Loucy (cell line): ENCODE measurements around the gene AKNA.

ENCODE experiments used
- H2AFZ ChIP-seq: fragments of 200-600 bp; sonication (generic); 2 replicates; pipeline ENCODE4 v1.6.0; 2016; ENCODE audit warnings: antibody characterized with exemption, mild to moderate bottlenecking, low read length, moderate library complexity
- H3F3A ChIP-seq: fragments of 200-600 bp; 2 replicates; pipeline ENCODE4 v1.6.0; 2016; ENCODE audit warnings: antibody characterized with exemption, low read depth, mild to moderate bottlenecking
- H3K27me3 ChIP-seq: fragments of 200-600 bp; sonication (generic); 2 replicates; pipeline ENCODE4 v1.6.1; 2014; ENCODE audit warnings: low read length, mild to moderate bottlenecking; ENCODE audit not compliant: insufficient read depth, poor library complexity, severe bottlenecking
- H3K36me3 ChIP-seq: fragments of 200-600 bp; sonication (generic); 2 replicates; pipeline ENCODE4 v1.6.1; 2016; ENCODE audit warnings: low read length; ENCODE audit not compliant: insufficient read depth
- H3K4me1 ChIP-seq: fragments of 200-600 bp; sonication (generic); 2 replicates; pipeline ENCODE4 v1.5.1; 2014; ENCODE audit warnings: low read length, mild to moderate bottlenecking; ENCODE audit not compliant: insufficient read depth, poor library complexity, severe bottlenecking
- H3K4me2 ChIP-seq: fragments of 200-600 bp; sonication (generic); 2 replicates; pipeline ENCODE4 v1.6.0; 2014; ENCODE audit warnings: antibody characterized with exemption, low read length, low read depth, mild to moderate bottlenecking; ENCODE audit not compliant: poor library complexity, severe bottlenecking
- H3K4me3 ChIP-seq: fragments of 200-600 bp; sonication (generic); 2 replicates; pipeline ENCODE4 v1.5.1; 2014; ENCODE audit warnings: low read length, mild to moderate bottlenecking, mixed read lengths; ENCODE audit not compliant: poor library complexity, severe bottlenecking
- H3K79me2 ChIP-seq: fragments of 200-600 bp; sonication (generic); 2 replicates; pipeline ENCODE4 v1.6.1; 2014; ENCODE audit warnings: low read length; ENCODE audit not compliant: insufficient read depth
- H3K9ac ChIP-seq: fragments of 200-600 bp; sonication (generic); 2 replicates; pipeline ENCODE4 v1.6.0; 2014; ENCODE audit warnings: mild to moderate bottlenecking, low read depth, low read length, moderate library complexity; ENCODE audit not compliant: poor library complexity, severe bottlenecking
- H3K9me2 ChIP-seq: fragments of 200-600 bp; sonication (generic); replicated peaks from 2 replicates; pipeline ENCODE4 v1.6.1; 2016; ENCODE audit warnings: low read depth, low read length, mixed read lengths
- H3K9me3 ChIP-seq: fragments of 200-600 bp; sonication (generic); 2 replicates; pipeline ENCODE4 v1.6.1; 2014; ENCODE audit warnings: mild to moderate bottlenecking, antibody characterized with exemption, low read length, low read depth; ENCODE audit not compliant: insufficient read depth
- H4K20me1 ChIP-seq: fragments of 200-600 bp; sonication (generic); 2 replicates; pipeline ENCODE4 v1.6.0; 2014; ENCODE audit warnings: antibody characterized with exemption, low read length, mild to moderate bottlenecking; ENCODE audit not compliant: insufficient read depth, poor library complexity, severe bottlenecking
- EZH2phosphoT487 ChIP-seq: fragments of 200-600 bp; IDR thresholded peaks from 2 replicates; pipeline ENCODE4 v1.6.1; 2018; ENCODE audit warnings: antibody characterized with exemption, mild to moderate bottlenecking, moderate library complexity, borderline replicate concordance
- TF ChIP-seq, protein P1 (sequence below): fragments of 200-600 bp; sonication (generic); conservative IDR thresholded peaks from 2 replicates; pipeline ENCODE4 v1.5.1; 2014; ENCODE audit warnings: mild to moderate bottlenecking, antibody characterized with exemption, low read length

Gene AKNA

DNA sequence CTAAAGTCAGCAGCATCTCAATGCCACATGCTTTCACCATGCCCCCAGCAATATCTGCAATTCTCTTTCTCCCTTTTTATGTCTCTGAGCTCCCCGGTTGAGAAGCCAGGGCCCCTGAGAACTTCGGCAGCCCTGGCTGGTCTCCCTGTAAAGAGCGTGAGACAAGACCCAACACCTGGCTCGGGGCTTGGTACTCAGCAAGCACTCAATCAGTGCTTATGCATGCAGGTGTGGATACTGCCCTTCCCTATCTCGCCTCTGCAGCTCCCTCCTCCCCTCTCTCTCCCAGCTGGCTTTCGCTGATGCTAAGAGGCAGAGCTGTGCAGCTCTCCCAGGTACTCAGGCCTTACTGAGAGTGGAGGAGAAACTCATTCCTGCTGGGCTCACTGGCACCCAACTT lies 41.7 kb upstream of the AKNA start:
- H3K4me2 ChIP-seq: no peak overlapping the region
- TF ChIP-seq, protein P1, sequence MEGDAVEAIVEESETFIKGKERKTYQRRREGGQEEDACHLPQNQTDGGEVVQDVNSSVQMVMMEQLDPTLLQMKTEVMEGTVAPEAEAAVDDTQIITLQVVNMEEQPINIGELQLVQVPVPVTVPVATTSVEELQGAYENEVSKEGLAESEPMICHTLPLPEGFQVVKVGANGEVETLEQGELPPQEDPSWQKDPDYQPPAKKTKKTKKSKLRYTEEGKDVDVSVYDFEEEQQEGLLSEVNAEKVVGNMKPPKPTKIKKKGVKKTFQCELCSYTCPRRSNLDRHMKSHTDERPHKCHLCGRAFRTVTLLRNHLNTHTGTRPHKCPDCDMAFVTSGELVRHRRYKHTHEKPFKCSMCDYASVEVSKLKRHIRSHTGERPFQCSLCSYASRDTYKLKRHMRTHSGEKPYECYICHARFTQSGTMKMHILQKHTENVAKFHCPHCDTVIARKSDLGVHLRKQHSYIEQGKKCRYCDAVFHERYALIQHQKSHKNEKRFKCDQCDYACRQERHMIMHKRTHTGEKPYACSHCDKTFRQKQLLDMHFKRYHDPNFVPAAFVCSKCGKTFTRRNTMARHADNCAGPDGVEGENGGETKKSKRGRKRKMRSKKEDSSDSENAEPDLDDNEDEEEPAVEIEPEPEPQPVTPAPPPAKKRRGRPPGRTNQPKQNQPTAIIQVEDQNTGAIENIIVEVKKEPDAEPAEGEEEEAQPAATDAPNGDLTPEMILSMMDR: no peak
- H3K4me1 ChIP-seq: no peaks in the 10 kb centered on the region
- H3K79me2 ChIP-seq: no peaks in the 10 kb centered on the region
- H2AFZ ChIP-seq: no peak overlapping the region
- no peaks in the 10 kb centered on the region for H3F3A ChIP-seq
- no peak overlapping the region for H3K9ac ChIP-seq
- H4K20me1 ChIP-seq: no peaks in the 10 kb centered on the region
- H3K9me2 ChIP-seq: no peaks in the 10 kb centered on the region
- no peaks in the 10 kb centered on the region for H3K9me3 ChIP-seq
- no peak overlapping the region for H3K4me3 ChIP-seq
- H3K36me3 ChIP-seq: no peaks in the 10 kb centered on the region
- no peaks in the 10 kb centered on the region for H3K27me3 ChIP-seq

DNA sequence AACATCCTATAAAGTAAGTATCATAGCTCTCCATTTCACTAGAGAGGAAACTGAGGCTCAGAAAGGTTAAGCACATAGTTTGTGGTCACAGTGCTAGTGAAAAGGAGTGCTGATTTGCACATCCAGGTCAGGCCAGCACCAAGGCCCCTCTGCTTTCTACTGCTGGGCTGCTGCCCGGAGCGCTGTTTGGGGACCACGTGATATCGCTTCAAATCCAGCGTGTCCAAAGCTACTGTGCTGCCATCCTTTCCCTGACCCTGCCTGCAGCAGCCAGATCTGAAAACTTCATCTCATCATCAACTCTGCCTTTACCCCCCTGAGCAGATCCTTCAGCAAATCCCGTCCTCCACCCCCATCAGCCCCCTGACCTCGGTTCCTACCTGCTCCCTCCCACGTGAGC lies 40.7 kb upstream of the AKNA start:
- H2AFZ ChIP-seq: no peak overlapping the region
- H3K4me1 ChIP-seq: no peaks in the 10 kb centered on the region
- no peaks in the 10 kb centered on the region for H3K9me2 ChIP-seq
- H3K4me3 ChIP-seq: no peak overlapping the region
- no peaks in the 10 kb centered on the region for H3K27me3 ChIP-seq
- H3K9me3 ChIP-seq: no peaks in the 10 kb centered on the region
- no peak overlapping the region for H3K4me2 ChIP-seq
- H3K9ac ChIP-seq: no peak overlapping the region
- H4K20me1 ChIP-seq: no peaks in the 10 kb centered on the region
- no peaks in the 10 kb centered on the region for H3K79me2 ChIP-seq
- no peaks in the 10 kb centered on the region for H3F3A ChIP-seq
- no peak for TF ChIP-seq EZH2phosphoT487
- TF ChIP-seq, protein P1: no peak
- H3K36me3 ChIP-seq: no peaks in the 10 kb centered on the region

DNA sequence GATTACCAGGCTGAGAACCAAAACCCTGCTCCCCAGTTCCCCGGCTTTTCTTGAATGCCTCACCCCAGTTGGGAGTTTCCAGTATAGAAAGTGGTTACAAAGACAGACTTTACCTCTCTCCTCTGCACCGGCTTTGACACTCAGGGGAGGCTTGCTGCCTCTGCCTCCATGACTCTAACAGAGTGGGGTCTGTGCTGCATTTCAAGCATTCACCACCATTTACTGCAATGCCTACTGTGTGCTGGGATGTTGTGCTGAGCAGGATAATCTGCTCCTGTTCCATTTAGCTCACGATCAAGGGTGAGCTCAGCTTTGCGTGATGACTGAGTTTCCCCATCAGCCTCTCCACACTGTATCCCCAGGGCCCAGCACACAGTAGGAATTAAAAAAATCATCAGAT lies 39.9 kb upstream of the AKNA start:
- H3K4me1 ChIP-seq: no peaks in the 10 kb centered on the region
- no peaks in the 10 kb centered on the region for H3K9me2 ChIP-seq
- H2AFZ ChIP-seq: no peak overlapping the region
- no peak overlapping the region for H3K4me2 ChIP-seq
- H3K36me3 ChIP-seq: no peaks in the 10 kb centered on the region
- no peaks in the 10 kb centered on the region for H4K20me1 ChIP-seq
- no peaks in the 10 kb centered on the region for H3K9me3 ChIP-seq
- no peaks in the 10 kb centered on the region for H3F3A ChIP-seq
- no peaks in the 10 kb centered on the region for H3K27me3 ChIP-seq
- no peak overlapping the region for H3K4me3 ChIP-seq
- no peaks in the 10 kb centered on the region for H3K79me2 ChIP-seq
- H3K9ac ChIP-seq: no peak overlapping the region
- no peak for TF ChIP-seq EZH2phosphoT487
- TF ChIP-seq, protein P1: no peak
